ENCODE data around the gene TCF3.

TCF3 gene

GRCh38 chr19:1561236-1561842 is 91.1 kb downstream of the TCF3 start:
- no peak for TF ChIP-seq TAF1 (IDR thresholded peaks at IDR 0.05; ENCODE audit: low read depth, low read length)
- TF ChIP-seq POLR2A (IDR thresholded peaks at IDR 0.05; ENCODE audit: low read depth, low read length): no peak
- TF ChIP-seq SPI1 (IDR thresholded peaks at IDR 0.05; ENCODE audit: low read depth, low read length): no peak
- no peak for TF ChIP-seq POLR2AphosphoS5 (IDR thresholded peaks at IDR 0.05; ENCODE audit: low read depth, low read length)
- DNase-seq (ENCODE audit: insufficient read length, low spot score) (no peak), FAIRE-seq (no peak)

GRCh38 chr19:1560286-1560882 is 92.0 kb downstream of the TCF3 start:
- no peak for FAIRE-seq
- DNase-seq (ENCODE audit: insufficient read length, low spot score): no peak
- TF ChIP-seq PAX5 (IDR thresholded peaks at IDR 0.05; ENCODE audit: insufficient read depth, low read length, severe bottlenecking): no peak
- no peak for TF ChIP-seq SPI1 (IDR thresholded peaks at IDR 0.05; ENCODE audit: low read depth, low read length)
- no peak for TF ChIP-seq POU2F2 (IDR thresholded peaks at IDR 0.05; ENCODE audit: low read depth, low read length)
